HG03442 (cell line): Measurements from ENCODE around the gene BIN2.
"Not testable (repeated sequence)": the region's sequence is repeated elsewhere in the genome, so short reads cannot be mapped to it uniquely, and the experiment has no call there.

ENCODE experiments used
- ATAC-seq: cut with Tn5 transposase; IDR thresholded peaks from one replicate; pipeline ENCODE4 v1.9.1; 2021; ENCODE audit warnings: mild to moderate bottlenecking, moderate library complexity; ENCODE audit not compliant: unreplicated experiment

Gene BIN2

DNA sequence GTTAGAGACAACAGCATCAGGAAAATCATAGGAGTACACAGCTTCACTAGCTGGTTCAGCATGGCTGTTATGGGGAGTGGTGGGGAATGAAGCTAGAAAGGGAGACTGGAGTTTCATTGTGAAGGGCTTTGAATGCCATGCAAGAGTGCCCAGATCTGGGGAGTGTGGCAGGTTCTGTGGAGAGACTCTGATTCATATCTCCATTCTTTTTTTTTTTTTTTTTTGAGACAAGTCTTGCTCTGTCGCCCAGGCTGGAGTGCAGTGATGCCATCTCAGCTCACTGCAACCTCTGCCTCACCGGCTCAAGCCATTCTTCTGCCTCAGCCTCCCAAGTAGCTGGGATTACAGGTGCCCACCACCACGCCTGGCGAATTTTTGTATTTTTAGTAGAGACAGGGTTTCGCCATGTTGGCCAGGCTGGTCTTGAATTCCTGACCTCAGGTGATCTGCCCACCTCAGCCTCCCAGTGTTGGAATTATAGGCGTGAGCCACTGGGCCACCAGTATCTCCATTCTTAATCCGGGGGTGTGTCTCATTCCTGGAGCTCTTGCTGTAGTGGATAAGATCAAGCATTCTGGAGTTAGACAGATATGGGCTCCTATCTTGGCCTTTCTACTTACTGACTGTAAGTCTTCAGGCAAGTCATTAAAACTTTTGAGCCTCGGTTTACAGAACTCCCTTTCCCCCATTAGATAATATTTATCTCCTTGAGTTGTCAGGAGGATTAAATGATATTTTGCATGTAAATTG, 5.7 kb downstream of the BIN2 start:
- not testable (repeated sequence) for ATAC-seq

- no peak for ATAC-seq
These were observed 12.6 kb downstream of the BIN2 start for GRCh38 chr12:51311389-51311788.

DNA sequence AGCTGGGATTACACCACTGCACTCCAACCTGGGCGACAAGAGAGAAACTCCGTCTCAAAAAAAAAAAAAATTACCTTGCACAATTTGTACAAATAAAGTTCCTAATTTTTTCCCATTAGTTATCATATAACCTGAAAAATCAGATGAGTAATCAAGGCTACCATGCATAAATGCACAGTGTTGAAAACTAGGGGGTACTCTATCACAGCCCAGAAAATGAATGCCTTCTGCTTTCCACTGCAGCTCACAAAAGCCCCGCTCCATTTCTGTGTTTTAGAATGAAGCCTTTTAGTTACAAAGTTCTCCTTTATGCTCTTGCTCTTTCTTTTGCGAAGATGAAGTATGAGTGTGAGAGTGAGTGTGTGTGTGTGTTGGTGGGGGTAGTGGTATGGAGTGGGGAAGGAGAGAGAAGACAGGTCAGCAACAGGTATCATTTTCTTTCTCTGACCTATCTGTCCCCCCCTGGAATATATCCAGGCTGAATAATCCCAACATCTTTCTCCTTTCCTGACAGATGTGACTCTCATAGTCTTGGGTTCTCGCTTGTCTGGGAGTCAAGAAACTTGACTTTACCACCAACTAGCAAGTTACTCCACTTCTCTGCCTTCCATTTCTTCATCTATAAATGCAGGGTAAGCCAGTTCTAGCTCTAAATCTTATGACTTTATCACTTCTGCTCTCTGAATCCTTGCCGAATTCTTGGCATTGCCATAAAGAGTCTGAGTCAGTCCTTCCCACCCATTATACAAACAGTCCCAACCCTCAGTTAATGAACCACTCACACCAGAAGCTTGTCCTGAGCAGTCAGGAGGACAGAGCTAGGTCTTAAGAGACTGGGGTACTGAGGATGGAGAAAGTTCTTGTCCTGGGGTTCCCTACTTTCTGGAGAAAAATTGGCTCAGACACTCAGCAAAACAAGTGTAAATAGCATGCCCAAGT, 16.1 kb downstream of the BIN2 start:
- ATAC-seq: no peak

- no peak for ATAC-seq
These were observed 17.5 kb downstream of the BIN2 start for GRCh38 chr12:51306507-51306906.

DNA sequence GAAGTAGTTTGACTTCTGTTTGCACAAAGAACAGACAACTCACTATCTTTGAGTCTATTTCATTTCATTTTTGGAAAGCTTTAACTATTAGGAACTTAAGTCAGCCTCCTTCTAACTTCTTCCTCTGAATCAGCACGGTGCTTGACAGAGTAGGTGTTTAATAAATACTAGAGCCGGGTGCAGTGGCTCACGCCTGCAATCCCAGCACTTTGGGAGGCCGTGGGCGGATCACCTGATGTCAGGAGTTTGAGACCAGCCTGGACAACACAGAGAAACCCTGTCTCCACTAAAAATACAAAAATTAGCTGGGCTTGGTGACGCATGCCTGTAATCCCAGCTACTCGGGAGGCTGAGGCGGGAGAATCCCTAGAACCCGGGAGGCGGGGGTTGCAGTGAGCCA, 23.2 kb downstream of the BIN2 start:
- not testable (repeated sequence) for ATAC-seq

DNA sequence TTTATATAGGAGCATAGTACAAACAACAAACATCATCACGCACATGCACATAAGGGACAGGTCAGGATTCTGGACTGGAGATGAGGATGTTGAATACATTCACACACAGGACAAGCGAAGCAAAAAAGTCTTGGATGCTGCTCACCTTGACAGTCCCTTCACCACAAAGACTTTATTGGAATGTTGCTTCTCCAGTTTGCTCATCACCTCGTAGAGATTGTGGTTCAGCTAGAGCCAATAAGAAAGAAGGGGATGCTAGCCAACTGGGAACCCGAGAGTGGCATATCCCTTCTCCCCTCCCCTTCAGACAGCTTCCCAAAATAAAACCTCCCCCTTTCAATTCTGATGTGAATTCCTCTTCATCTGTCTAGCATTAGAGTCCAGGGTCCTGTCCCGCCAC, 28.3 kb downstream of the BIN2 start:
- no peak for ATAC-seq

GRCh38 chr12:51294097-51294496, 29.9 kb downstream of the BIN2 start:
- not testable (repeated sequence) for ATAC-seq

GRCh38 chr12:51293696-51294095, 30.3 kb downstream of the BIN2 start:
- ATAC-seq: no peak

- ATAC-seq: not testable (repeated sequence)
These were observed 32.1 kb downstream of the BIN2 start for GRCh38 chr12:51291603-51292513.

- ATAC-seq: no peak
These were observed 38.1 kb downstream of the BIN2 start for GRCh38 chr12:51285843-51286242.

DNA sequence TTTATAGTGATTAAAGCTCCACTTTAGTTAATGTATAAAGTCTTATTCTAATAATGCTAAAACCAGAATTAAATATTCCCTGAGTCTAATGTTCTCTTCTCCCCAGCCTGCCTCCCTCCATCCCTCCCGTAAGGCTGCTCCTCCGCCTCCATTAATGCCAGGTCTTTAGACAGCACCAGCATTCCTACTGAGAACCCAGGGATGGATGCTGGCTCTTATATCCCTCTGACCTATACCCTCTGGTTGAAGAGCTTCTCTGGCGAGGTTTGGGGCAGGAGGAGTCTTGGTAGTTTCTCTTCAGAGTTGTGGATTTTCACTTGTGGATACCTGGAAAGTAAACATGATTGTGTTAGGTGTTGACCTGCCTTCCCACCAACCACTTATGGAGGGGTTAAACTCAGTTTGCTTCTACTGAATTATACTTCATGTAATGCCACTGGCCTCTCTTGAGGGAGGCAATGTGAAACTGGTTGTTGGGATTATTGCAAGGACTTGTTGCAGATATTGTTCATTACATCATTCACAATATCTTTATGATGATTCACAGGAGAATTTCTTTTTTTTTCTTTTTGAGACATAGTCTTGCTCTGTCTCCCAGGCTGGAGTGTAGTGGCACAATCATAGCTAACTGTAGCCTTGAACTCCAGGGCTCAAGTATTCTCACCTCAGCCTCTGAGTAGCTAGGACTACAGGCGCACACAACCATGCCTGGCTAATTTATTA, 42.6 kb downstream of the BIN2 start:
- ATAC-seq: no peak

DNA sequence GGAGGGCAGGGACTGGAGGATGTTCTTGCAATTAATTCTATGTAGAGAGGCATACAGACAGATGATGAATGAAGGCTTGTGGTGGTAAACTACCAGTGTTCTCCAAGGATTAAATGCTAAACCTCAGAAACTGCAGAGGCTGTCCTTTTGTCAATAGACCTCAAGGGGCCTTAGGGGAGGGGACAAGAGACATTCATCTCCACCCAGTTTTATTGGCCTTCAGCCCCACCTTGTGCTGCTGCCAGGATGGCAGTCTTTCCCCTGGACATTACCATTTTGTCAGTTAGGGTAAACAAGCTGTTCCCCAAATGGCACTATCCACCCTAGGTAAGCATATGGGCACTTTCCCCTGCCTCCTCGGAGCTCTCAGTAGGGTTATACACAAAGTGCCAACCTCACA, 48.9 kb downstream of the BIN2 start:
- ATAC-seq: no peak

GRCh38 chr12:51272810-51273209, 51.2 kb downstream of the BIN2 start:
- ATAC-seq: not testable (repeated sequence)

DNA sequence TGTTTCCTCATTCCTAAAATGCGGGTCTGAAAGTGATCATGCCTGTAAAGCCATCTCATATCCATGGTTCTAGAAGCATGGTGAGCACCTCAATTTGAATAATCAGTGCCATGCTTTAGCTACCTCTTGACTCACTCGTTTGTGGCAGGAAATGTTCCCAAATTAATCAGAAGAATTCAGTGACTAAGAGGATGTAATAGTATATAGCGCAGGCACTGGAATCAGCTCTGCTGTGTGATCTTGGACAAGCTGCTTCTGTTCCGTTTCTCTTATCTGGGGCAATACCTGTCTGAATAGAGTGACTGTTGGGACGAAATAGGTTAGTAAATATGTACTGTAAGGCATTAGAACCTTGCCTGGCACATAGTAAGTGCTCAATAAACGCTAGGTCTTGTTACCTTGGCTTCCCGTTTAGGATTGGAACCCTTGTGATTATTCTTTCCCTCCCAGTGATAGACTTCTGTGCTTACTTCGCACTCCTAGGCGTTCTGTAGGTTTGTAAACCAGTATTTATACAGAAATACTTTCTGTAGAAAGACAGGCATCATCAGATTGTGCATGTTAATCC, 52.9 kb downstream of the BIN2 start:
- no peak for ATAC-seq

DNA sequence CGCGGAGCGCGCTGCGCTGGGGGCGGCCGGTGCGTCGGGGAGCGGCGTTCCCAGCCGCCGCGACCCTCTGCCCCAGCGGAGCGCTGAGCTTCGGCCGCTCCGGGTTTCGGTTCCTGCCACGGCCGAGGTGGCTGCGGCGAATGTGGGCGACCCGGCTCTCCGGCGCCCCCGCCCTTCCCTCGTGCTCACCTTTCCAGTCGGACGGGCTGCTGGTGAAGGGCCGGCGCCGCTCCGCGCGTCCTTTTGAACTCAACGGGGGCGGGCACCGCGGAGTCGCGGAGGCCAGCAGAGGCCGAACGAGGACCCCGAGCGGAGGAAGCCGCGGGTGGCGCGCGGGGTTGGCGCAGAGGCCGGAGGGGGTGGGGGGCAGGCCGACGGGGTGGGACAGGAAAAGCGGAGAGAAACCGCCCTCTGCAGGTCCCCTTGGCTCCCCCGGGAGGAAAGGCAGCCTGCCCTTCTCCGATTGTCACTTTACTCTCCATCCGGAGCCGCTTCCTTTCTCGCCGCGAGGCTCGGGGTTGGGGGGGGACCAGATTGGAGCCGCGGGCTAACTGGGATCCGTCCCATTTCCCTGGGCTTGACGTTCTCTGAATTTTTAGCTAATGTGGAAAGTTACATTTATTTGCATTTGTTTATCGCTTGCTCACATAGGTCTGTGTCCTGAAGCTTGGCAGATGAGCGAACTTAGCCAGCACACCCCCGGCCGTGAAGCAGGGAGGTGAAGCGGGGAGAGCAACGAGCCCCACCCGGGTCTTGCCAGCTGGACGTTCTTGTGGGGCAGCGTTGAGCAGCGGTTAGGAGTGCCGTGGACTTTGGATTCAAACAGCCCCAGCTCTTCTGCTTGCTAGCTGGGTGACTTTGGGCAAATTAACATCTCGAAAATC, 53.7 kb downstream of the BIN2 start, which contains the start of gene SMAGP:
SMAGP (minus strand) TSS at position 349 of the 884 bp plus-strand sequence. CDS start 1,137 bp downstream, outside the sequence.
- ATAC-seq: peak; percentile 66

- peak; percentile 42 for ATAC-seq
These were observed 54.6 kb downstream of the BIN2 start for GRCh38 chr12:51269174-51270066.

DNA sequence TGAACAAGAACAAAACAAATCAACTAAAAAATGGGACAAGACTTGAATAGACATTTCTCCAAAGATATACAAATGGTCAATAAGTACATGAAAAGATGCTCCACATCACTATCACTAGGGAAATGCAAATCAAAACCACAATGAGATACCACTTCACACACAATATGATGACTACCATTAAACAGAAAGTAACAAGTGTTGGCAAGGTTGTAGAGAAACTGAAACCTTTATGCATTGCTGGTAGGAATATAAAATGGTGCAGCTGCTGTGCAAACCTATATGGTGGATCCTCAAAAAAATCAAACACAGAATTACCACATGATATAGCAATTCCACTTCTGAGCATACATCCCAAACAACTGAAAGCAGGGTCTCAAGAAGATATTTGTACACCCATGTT, 59.0 kb downstream of the BIN2 start:
- ATAC-seq: no peak

GRCh38 chr12:51264297-51264696, 59.7 kb downstream of the BIN2 start:
- ATAC-seq: no peak
